ENCODE results near the gene RAB9B. TPM values are rescaled to one million over a fixed set of nuclear protein-coding genes. Genes with fewer than 3 reads are reported as not detected.
"Not testable (repeated sequence)": the region's sequence is repeated elsewhere in the genome, so short reads cannot be mapped to it uniquely, and the experiment has no call there.

The RAB9B gene
- total and polyA plus RNA-seq, 2 donors from 2014 or later: 0.26 to 1.1 TPM

GRCh38 chrX:103828529-103828928 is 3.5 kb downstream of the RAB9B start:
- Histone ChIP-seq H3K27ac (ENCODE audit: low read depth in 2 of 2, low read length in 2 of 2) (no peak overlapping the region), H3K36me3 (ENCODE audit: control insufficient read depth in 2 of 3, insufficient read depth in 3 of 3, low read length in 3 of 3) (no peaks in the 10 kb centered on the region), H3K9ac (ENCODE audit: low read length in 3 of 3) (no peak overlapping the region), H3K4me1 (ENCODE audit: control insufficient read depth in 2 of 3, insufficient read depth in 2 of 3, low read depth in 1 of 3, low read length in 3 of 3) (no peaks in the 10 kb centered on the region), H3K9me3 (ENCODE audit: control insufficient read depth in 2 of 3, insufficient read depth in 1 of 3, low read length in 3 of 3) (no peaks in the 10 kb centered on the region), H3K4me3 (ENCODE audit: low read length in 3 of 3) (no peak overlapping the region), H3K27me3 (ENCODE audit: control insufficient read depth, insufficient read depth, low read length) (peaks cover 9% of the 10 kb centered on the region)
- DNase-seq (no peak), FAIRE-seq (no peak)
- intact Hi-C loops (cut with DNase I): no loop called here
- TF ChIP-seq CTCF (IDR thresholded peaks at IDR 0.05; ENCODE audit: borderline replicate concordance, extremely low read depth, insufficient read depth): no peak

DNA sequence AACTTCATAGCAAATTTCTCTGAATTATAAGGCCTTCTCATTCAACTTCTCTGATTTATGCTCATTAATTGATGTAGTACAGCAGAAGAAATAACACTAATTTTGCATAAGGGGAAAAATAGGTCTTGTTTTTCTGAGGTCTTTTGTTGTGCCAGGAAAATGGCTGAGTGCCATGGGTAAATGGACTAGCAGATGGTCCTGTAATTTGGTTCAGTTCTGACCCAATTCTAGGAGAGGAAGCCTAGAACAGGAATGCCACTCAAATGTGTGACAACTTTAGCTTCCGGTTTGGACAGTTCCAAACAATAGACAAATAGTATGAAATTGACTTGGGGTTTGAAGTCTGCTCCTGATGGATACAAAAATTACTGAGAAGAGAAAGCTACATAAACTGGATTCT is 6.2 kb downstream of the RAB9B start:
- FAIRE-seq: no peak
- intact Hi-C loops (cut with DNase I): no loop called here

GRCh38 chrX:103823591-103823990 is 8.5 kb downstream of the RAB9B start:
- H3K4me3 ChIP-seq (ENCODE audit: low read length in 3 of 3): no peak overlapping the region
- no peak overlapping the region for H3K9ac ChIP-seq (ENCODE audit: low read length in 3 of 3)
- FAIRE-seq: no peak

More for the DNA sequence above, 6.2 kb downstream of the RAB9B start:
- Histone ChIP-seq H3K36me3 (ENCODE audit: control insufficient read depth in 2 of 3, insufficient read depth in 3 of 3, low read length in 3 of 3) (no peaks in the 10 kb centered on the region), H3K27me3 (ENCODE audit: control insufficient read depth, insufficient read depth, low read length) (peaks cover 2% of the 10 kb centered on the region), H3K9me3 (ENCODE audit: control insufficient read depth in 2 of 3, insufficient read depth in 1 of 3, low read length in 3 of 3) (no peaks in the 10 kb centered on the region), H3K4me3 (ENCODE audit: low read length in 3 of 3) (no peak overlapping the region), H3K27ac (ENCODE audit: low read depth in 2 of 2, low read length in 2 of 2) (no peak overlapping the region), H3K9ac (ENCODE audit: low read length in 3 of 3) (no peak overlapping the region), H3K4me1 (ENCODE audit: control insufficient read depth in 2 of 3, insufficient read depth in 2 of 3, low read depth in 1 of 3, low read length in 3 of 3) (no peaks in the 10 kb centered on the region)
- no peak for DNase-seq
- no peak for TF ChIP-seq CTCF (IDR thresholded peaks at IDR 0.05; ENCODE audit: borderline replicate concordance, extremely low read depth, insufficient read depth)

GRCh38 chrX:103820802-103821201 is 11.3 kb downstream of the RAB9B start:
- H3K36me3 ChIP-seq (ENCODE audit: control insufficient read depth in 2 of 3, insufficient read depth in 3 of 3, low read length in 3 of 3); H3K4me1 ChIP-seq (ENCODE audit: control insufficient read depth in 2 of 3, insufficient read depth in 2 of 3, low read depth in 1 of 3, low read length in 3 of 3); DNase-seq; FAIRE-seq; H3K4me3 ChIP-seq (ENCODE audit: low read length in 3 of 3); H3K27ac ChIP-seq (ENCODE audit: low read depth in 2 of 2, low read length in 2 of 2); intact Hi-C loops (cut with DNase I); H3K9ac ChIP-seq (ENCODE audit: low read length in 3 of 3); H3K9me3 ChIP-seq (ENCODE audit: control insufficient read depth in 2 of 3, insufficient read depth in 1 of 3, low read length in 3 of 3); H3K27me3 ChIP-seq (ENCODE audit: control insufficient read depth, insufficient read depth, low read length): not testable (repeated sequence)

More at GRCh38 chrX:103823591-103823990, 8.5 kb downstream of the RAB9B start:
- H3K27ac ChIP-seq (ENCODE audit: low read depth in 2 of 2, low read length in 2 of 2): no peak overlapping the region
- no peaks in the 10 kb centered on the region for H3K36me3 ChIP-seq (ENCODE audit: control insufficient read depth in 2 of 3, insufficient read depth in 3 of 3, low read length in 3 of 3)
- no peaks in the 10 kb centered on the region for H3K4me1 ChIP-seq (ENCODE audit: control insufficient read depth in 2 of 3, insufficient read depth in 2 of 3, low read depth in 1 of 3, low read length in 3 of 3)
- DNase-seq: no peak
- no peak for TF ChIP-seq CTCF (IDR thresholded peaks at IDR 0.05; ENCODE audit: borderline replicate concordance, extremely low read depth, insufficient read depth)
- H3K27me3 ChIP-seq (ENCODE audit: control insufficient read depth, insufficient read depth, low read length): peaks cover under 1% of the 10 kb centered on the region
- intact Hi-C loops (cut with DNase I): no loop called here
- H3K9me3 ChIP-seq (ENCODE audit: control insufficient read depth in 2 of 3, insufficient read depth in 1 of 3, low read length in 3 of 3): no peaks in the 10 kb centered on the region
